ENCODE data around the gene PKDREJ. TPM values are rescaled to one million over a fixed set of nuclear protein-coding genes. Genes with fewer than 3 reads are reported as not detected.

Gene PKDREJ
- total RNA-seq, 1 experiment from 2014 or later = not detected

GRCh38 chr22:46278656-46279645, 15.8 kb upstream of the PKDREJ start:
- BruUV-seq (replicated peaks) = no TSS peak

DNA sequence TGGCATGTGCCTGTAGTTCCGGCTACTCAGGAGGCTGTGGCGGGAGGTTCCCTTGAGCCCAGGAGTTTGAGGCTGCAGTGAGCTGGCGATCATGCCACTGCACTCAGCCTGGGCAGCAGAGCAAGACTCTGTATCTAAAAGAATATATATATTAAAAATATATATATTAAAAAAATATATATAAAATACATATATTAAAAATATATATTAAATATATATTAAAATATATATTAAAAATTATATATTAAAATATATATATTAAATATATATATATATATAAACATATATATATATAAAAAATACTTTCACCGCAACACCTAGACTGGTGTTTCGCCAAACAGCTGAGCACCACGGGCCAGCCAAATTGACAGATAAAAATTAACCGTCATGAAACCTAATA, 13.4 kb upstream of the PKDREJ start:
- DNase-seq (ENCODE audit: unreplicated experiment) = no peak
- no TSS peak for BruUV-seq (replicated peaks)
- Mint-ChIP-seq H3K9me3 (ENCODE audit: unreplicated experiment) (no peaks in the 10 kb centered on the region), H3K36me3 (ENCODE audit: insufficient read depth, unreplicated experiment) (peaks cover 43% of the 10 kb centered on the region), H3K27me3 (ENCODE audit: insufficient read depth, unreplicated experiment) (no peaks in the 10 kb centered on the region), H3K27ac (ENCODE audit: low read depth, unreplicated experiment) (no peak overlapping the region), H3K4me1 (ENCODE audit: insufficient read depth, unreplicated experiment) (no peaks in the 10 kb centered on the region), H3K4me3 (ENCODE audit: unreplicated experiment) (no peak overlapping the region)
- intact Hi-C loops (cut with micrococcal nuclease) = no loop called here
- TF ChIP-seq CTCF (IDR thresholded peaks at IDR 0.05; ENCODE audit: unreplicated experiment) = no peak
- ChIA-PET POLR2A (interaction anchor here (1.0 to 1.7 kb wide), 2 partner anchors 8 to 26 kb away, joined by 3 to 6 read pairs; partner anchors contain the start of gene CDPF1), CTCF (interaction anchor here (1.1 to 1.5 kb wide), 2 partner anchors 8 to 155 kb away, joined by 3 to 6 read pairs; partner anchors contain the start of gene TTC38)

More at GRCh38 chr22:46278656-46279645, 15.8 kb upstream of the PKDREJ start:
- no peak for DNase-seq (ENCODE audit: unreplicated experiment)
- H3K4me3 Mint-ChIP-seq (ENCODE audit: unreplicated experiment) = no peak overlapping the region
- peaks cover 58% of the 10 kb centered on the region for H3K36me3 Mint-ChIP-seq (ENCODE audit: insufficient read depth, unreplicated experiment)
- H3K27me3 Mint-ChIP-seq (ENCODE audit: insufficient read depth, unreplicated experiment) = no peaks in the 10 kb centered on the region
- no peak for TF ChIP-seq CTCF (IDR thresholded peaks at IDR 0.05; ENCODE audit: unreplicated experiment)
- H3K4me1 Mint-ChIP-seq (ENCODE audit: insufficient read depth, unreplicated experiment) = no peaks in the 10 kb centered on the region
- H3K9me3 Mint-ChIP-seq (ENCODE audit: unreplicated experiment) = no peaks in the 10 kb centered on the region
- ChIA-PET POLR2A (interaction anchor here (0.6 kb wide), 1 partner anchor 715 kb away, joined by 4 read pairs; no protein-coding TSS in a partner anchor), CTCF (interaction anchor here (0.9 to 1.2 kb wide), 2 partner anchors 14 to 36 kb away, joined by 3 to 4 read pairs; no protein-coding TSS in a partner anchor)
- intact Hi-C loops (cut with micrococcal nuclease) = no loop called here
- H3K27ac Mint-ChIP-seq (ENCODE audit: low read depth, unreplicated experiment) = no peak overlapping the region

GRCh38 chr22:46275455-46276122, 12.4 kb upstream of the PKDREJ start:
- DNase-seq (ENCODE audit: unreplicated experiment) = peak; percentile 3
- CTCF ChIA-PET = interaction anchor here (0.6 to 1.5 kb wide), 4 partner anchors 7 to 632 kb away, joined by 3 to 6 read pairs (median 4); partner anchors contain the start of gene TTC38
- Mint-ChIP-seq H3K9me3 (ENCODE audit: unreplicated experiment) (no peaks in the 10 kb centered on the region), H3K4me3 (ENCODE audit: unreplicated experiment) (no peak overlapping the region), H3K27me3 (ENCODE audit: insufficient read depth, unreplicated experiment) (no peaks in the 10 kb centered on the region), H3K4me1 (ENCODE audit: insufficient read depth, unreplicated experiment) (no peaks in the 10 kb centered on the region), H3K27ac (ENCODE audit: low read depth, unreplicated experiment) (no peak overlapping the region), H3K36me3 (ENCODE audit: insufficient read depth, unreplicated experiment) (peaks cover 41% of the 10 kb centered on the region)
- no TSS peak for BruUV-seq (replicated peaks)
- POLR2A ChIA-PET = interaction anchor here (0.6 to 1.7 kb wide), 3 partner anchors 25 to 79 kb away, joined by 3 to 6 read pairs (median 3); partner anchors contain the start of gene CDPF1
- intact Hi-C loops (cut with micrococcal nuclease) = no loop called here
- TF ChIP-seq CTCF (IDR thresholded peaks at IDR 0.05; ENCODE audit: unreplicated experiment) = no peak

GRCh38 chr22:46274381-46274780, 11.2 kb upstream of the PKDREJ start:
- Mint-ChIP-seq H3K27ac (ENCODE audit: low read depth, unreplicated experiment) (no peak overlapping the region), H3K9me3 (ENCODE audit: unreplicated experiment) (no peaks in the 10 kb centered on the region), H3K36me3 (ENCODE audit: insufficient read depth, unreplicated experiment) (peaks cover 37% of the 10 kb centered on the region), H3K4me1 (ENCODE audit: insufficient read depth, unreplicated experiment) (peaks cover 8% of the 10 kb centered on the region), H3K4me3 (ENCODE audit: unreplicated experiment) (no peak overlapping the region), H3K27me3 (ENCODE audit: insufficient read depth, unreplicated experiment) (no peaks in the 10 kb centered on the region)
- no TSS peak for BruUV-seq (replicated peaks)
- no peak for TF ChIP-seq CTCF (IDR thresholded peaks at IDR 0.05; ENCODE audit: unreplicated experiment)
- intact Hi-C loops (cut with micrococcal nuclease) = no loop called here
- ChIA-PET POLR2A (no interaction called here), CTCF (no interaction called here)
- DNase-seq (ENCODE audit: unreplicated experiment) = no peak
